Adrenal gland (tissue), 5 donors: ENCODE results near the gene MAP2K6.

ENCODE experiments used
- POLR2A ChIP-seq, 2 donors: fragments of 450-650 bp; IDR thresholded peaks; one replicate each; pipeline ENCODE4 v1.6.1; 2017; ENCODE audit warnings: antibody characterized with exemption in 2 of 2, mild to moderate bottlenecking in 2 of 2, moderate library complexity in 1 of 2
- TF ChIP-seq, protein P1 (sequence below), 6 experiments: fragments of 450-650 bp in 4 of 6; fragments of 200-600 bp in 2 of 6; sonication (generic) in 1 of 6; IDR thresholded peaks; 1 replicate in 5 of 6; 2 replicates in 1 of 6; pipeline versions ENCODE4 v1.5.1 to v1.8.0; 2016 to 2021; ENCODE audit warnings: antibody characterized with exemption in 6 of 6, mild to moderate bottlenecking in 2 of 6, moderate library complexity in 1 of 6
- donor health status: DM: no; HTN: no; CAD: no.

DNA sequence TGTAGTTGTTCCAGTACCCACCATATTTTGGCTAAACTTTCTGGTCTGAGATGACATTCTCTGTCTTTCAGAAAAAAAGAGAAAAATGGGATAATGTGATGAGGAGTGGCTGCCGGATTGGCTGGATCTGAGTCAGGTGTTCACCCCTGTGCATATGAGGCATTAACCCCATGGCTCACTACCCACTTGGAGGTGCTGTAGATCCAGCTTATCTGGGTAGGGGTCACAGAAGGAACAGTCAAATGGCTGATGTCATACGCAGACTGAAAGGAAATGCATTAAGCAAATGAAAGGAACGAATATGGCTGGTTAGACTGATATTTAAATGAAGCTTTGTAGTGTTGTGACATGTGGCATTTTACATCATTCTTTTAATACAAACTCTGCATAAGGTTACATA, 17.3 kb downstream of the MAP2K6 start:
- no peak for TF ChIP-seq POLR2A (IDR thresholded peaks at IDR 0.05)
- TF ChIP-seq, protein P1, sequence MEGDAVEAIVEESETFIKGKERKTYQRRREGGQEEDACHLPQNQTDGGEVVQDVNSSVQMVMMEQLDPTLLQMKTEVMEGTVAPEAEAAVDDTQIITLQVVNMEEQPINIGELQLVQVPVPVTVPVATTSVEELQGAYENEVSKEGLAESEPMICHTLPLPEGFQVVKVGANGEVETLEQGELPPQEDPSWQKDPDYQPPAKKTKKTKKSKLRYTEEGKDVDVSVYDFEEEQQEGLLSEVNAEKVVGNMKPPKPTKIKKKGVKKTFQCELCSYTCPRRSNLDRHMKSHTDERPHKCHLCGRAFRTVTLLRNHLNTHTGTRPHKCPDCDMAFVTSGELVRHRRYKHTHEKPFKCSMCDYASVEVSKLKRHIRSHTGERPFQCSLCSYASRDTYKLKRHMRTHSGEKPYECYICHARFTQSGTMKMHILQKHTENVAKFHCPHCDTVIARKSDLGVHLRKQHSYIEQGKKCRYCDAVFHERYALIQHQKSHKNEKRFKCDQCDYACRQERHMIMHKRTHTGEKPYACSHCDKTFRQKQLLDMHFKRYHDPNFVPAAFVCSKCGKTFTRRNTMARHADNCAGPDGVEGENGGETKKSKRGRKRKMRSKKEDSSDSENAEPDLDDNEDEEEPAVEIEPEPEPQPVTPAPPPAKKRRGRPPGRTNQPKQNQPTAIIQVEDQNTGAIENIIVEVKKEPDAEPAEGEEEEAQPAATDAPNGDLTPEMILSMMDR (IDR thresholded peaks at IDR 0.05): no peak
